Nephron (organoid): Measurements from ENCODE around the gene SBF2.
A peak's percentile ranks its signal among the peaks of the same experiment; 100 is the strongest.

Experiments used
- H3K27ac Mint-ChIP-seq, 3 experiments: 2 replicates each; pipeline ENCODE4 v1.8.0; 2020; ENCODE audit warnings: mixed read lengths in 3 of 3, mild to moderate bottlenecking in 2 of 3, moderate library complexity in 1 of 3
- H3K27me3 Mint-ChIP-seq: 2 replicates; pipeline ENCODE4 v1.8.0; 2021; ENCODE audit warnings: low read depth, mild to moderate bottlenecking, moderate library complexity, mixed read lengths
- H3K36me3 Mint-ChIP-seq: 2 replicates; pipeline ENCODE4 v1.8.0; 2020; ENCODE audit warnings: low read depth, mixed read lengths
- H3K4me1 Mint-ChIP-seq: 2 replicates; pipeline ENCODE4 v1.8.0; 2020; ENCODE audit warnings: mixed read lengths
- H3K4me3 Mint-ChIP-seq, 3 experiments: 2 replicates each; pipeline ENCODE4 v1.8.0; 2020; ENCODE audit warnings: mild to moderate bottlenecking in 3 of 3, mixed read lengths in 3 of 3, moderate library complexity in 2 of 3
- H3K9me3 Mint-ChIP-seq: 2 replicates; pipeline ENCODE4 v1.8.0; 2020; ENCODE audit warnings: mixed read lengths
- CTCF ChIP-seq, 3 experiments: fragments of 200-600 bp; sonication (generic); IDR thresholded peaks; one replicate each; pipeline ENCODE4 v1.5.0; 2021; ENCODE audit warnings: antibody characterized with exemption in 3 of 3; ENCODE audit not compliant: unreplicated experiment in 3 of 3

Gene SBF2

GRCh38 chr11:9974375-9974774 is 319.6 kb downstream of the SBF2 start:
- H3K4me1 Mint-ChIP-seq, result peaks cover 6% of the 10 kb centered on the region
- H3K27me3 Mint-ChIP-seq, result no peaks in the 10 kb centered on the region
- no peak overlapping the region for H3K27ac Mint-ChIP-seq
- TF ChIP-seq CTCF (IDR thresholded peaks at IDR 0.05; ENCODE audit: unreplicated experiment in 3 of 3), result no peak
- no peaks in the 10 kb centered on the region for H3K9me3 Mint-ChIP-seq
- H3K36me3 Mint-ChIP-seq, result peaks cover 13% of the 10 kb centered on the region
- H3K4me3 Mint-ChIP-seq, result no peak overlapping the region

- Mint-ChIP-seq H3K27me3 (no peaks in the 10 kb centered on the region), H3K27ac (no peak overlapping the region), H3K9me3 (no peaks in the 10 kb centered on the region), H3K4me1 (peaks cover 6% of the 10 kb centered on the region), H3K36me3 (peaks cover 13% of the 10 kb centered on the region), H3K4me3 (no peak overlapping the region)
- TF ChIP-seq CTCF (IDR thresholded peaks at IDR 0.05; ENCODE audit: unreplicated experiment in 3 of 3), result no peak
These were observed 320.1 kb downstream of the SBF2 start for GRCh38 chr11:9973921-9974320.

- H3K4me3 Mint-ChIP-seq, result no peak overlapping the region
- peaks cover 6% of the 10 kb centered on the region for H3K4me1 Mint-ChIP-seq
- H3K9me3 Mint-ChIP-seq, result no peaks in the 10 kb centered on the region
- TF ChIP-seq CTCF (IDR thresholded peaks at IDR 0.05; ENCODE audit: unreplicated experiment in 3 of 3), result peak; percentile 72 to 76 (median 75)
- peaks cover 13% of the 10 kb centered on the region for H3K36me3 Mint-ChIP-seq
- no peaks in the 10 kb centered on the region for H3K27me3 Mint-ChIP-seq
- peak overlapping the region in 2 of 3 experiments; percentile 27 to 39 for H3K27ac Mint-ChIP-seq
These were observed 321.0 kb downstream of the SBF2 start for GRCh38 chr11:9972989-9973388.

- Mint-ChIP-seq H3K4me3 (no peak overlapping the region), H3K27me3 (no peaks in the 10 kb centered on the region), H3K9me3 (no peaks in the 10 kb centered on the region), H3K27ac (no peak overlapping the region), H3K36me3 (peaks cover 11% of the 10 kb centered on the region), H3K4me1 (peaks cover 6% of the 10 kb centered on the region)
- TF ChIP-seq CTCF (IDR thresholded peaks at IDR 0.05; ENCODE audit: unreplicated experiment in 3 of 3), result no peak
These were observed 322.1 kb downstream of the SBF2 start for GRCh38 chr11:9971894-9972293.

GRCh38 chr11:9969068-9969467 is 325.0 kb downstream of the SBF2 start:
- Mint-ChIP-seq H3K4me3 (no peak overlapping the region), H3K27ac (no peak overlapping the region), H3K36me3 (peaks cover 10% of the 10 kb centered on the region), H3K4me1 (peaks cover 6% of the 10 kb centered on the region), H3K27me3 (no peaks in the 10 kb centered on the region), H3K9me3 (no peaks in the 10 kb centered on the region)
- TF ChIP-seq CTCF (IDR thresholded peaks at IDR 0.05; ENCODE audit: unreplicated experiment in 3 of 3), result no peak

- peaks cover 54% of the 10 kb centered on the region for H3K36me3 Mint-ChIP-seq
- no peak overlapping the region for H3K27ac Mint-ChIP-seq
- TF ChIP-seq CTCF (IDR thresholded peaks at IDR 0.05; ENCODE audit: unreplicated experiment in 3 of 3), result no peak
- no peaks in the 10 kb centered on the region for H3K27me3 Mint-ChIP-seq
- H3K4me1 Mint-ChIP-seq, result no peaks in the 10 kb centered on the region
- H3K9me3 Mint-ChIP-seq, result no peaks in the 10 kb centered on the region
- no peak overlapping the region for H3K4me3 Mint-ChIP-seq
These were observed 331.3 kb downstream of the SBF2 start for GRCh38 chr11:9962722-9963121.
